HEK293 (cell line): ENCODE results near the gene UBE2V1.

ENCODE experiments used
- CTCF ChIA-PET: fragments of 350-600 bp; formaldehyde crosslinking; extraction: SDS; loops from one replicate; lab custom pipeline; 2021; ENCODE audit warnings: antibody characterized with exemption; lab: Yijun Ruan, JAX
- POLR2A ChIA-PET: fragments of 300-600 bp; formaldehyde crosslinking; extraction: SDS; loops from one replicate; lab custom pipeline; 2020; ENCODE audit warnings: antibody characterized with exemption, inconsistent platforms; lab: Yijun Ruan, JAX
- H3K27ac ChIP-seq: fragments of 200-500 bp; sonication (Bioruptor generic); 2 replicates; pipeline ENCODE4 v1.5.1; 2014; ENCODE audit warnings: low read depth, low read length, control low read depth, inconsistent platforms; ENCODE audit errors: extremely low read depth
- H3K36me3 ChIP-seq, 2 experiments: fragments of 200-500 bp in 1 of 2; sonication (Bioruptor generic) in 1 of 2; 1 replicate in 1 of 2; 2 replicates in 1 of 2; pipeline ENCODE4 v1.5.1; 2014 to 2017; ENCODE audit warnings: inconsistent platforms in 2 of 2, low read length in 2 of 2; ENCODE audit not compliant: control insufficient read depth in 2 of 2, insufficient read depth in 1 of 2
- H3K4me1 ChIP-seq: fragments of 200-500 bp; sonication (Bioruptor generic); 2 replicates; pipeline ENCODE4 v1.5.1; 2014; ENCODE audit warnings: mild to moderate bottlenecking, low read length, inconsistent platforms; ENCODE audit not compliant: control insufficient read depth, insufficient read depth
- H3K4me3 ChIP-seq: 2 replicates; pipeline ENCODE4 v1.5.1; 2011; ENCODE audit warnings: low read depth, mild to moderate bottlenecking, control low read depth, low read length, moderate library complexity
- H3K9me3 ChIP-seq: fragments of 200-500 bp; sonication (Bioruptor generic); 2 replicates; pipeline ENCODE4 v1.5.1; 2014; ENCODE audit warnings: low read depth, low read length, inconsistent platforms; ENCODE audit not compliant: control insufficient read depth, insufficient read depth
- ELK4 ChIP-seq: IDR thresholded peaks from 2 replicates; pipeline ENCODE4 v1.6.1; 2011; ENCODE audit warnings: mild to moderate bottlenecking, low read depth, low read length, borderline replicate concordance
- KLF10 ChIP-seq: fragments of 450-650 bp; IDR thresholded peaks from 2 replicates; pipeline ENCODE4 v1.5.1; 2018; ENCODE audit warnings: missing biosample characterization, mild to moderate bottlenecking, missing genetic modification characterization
- KLF8 ChIP-seq: fragments of 450-650 bp; formaldehyde crosslinking; IDR thresholded peaks from 2 replicates; pipeline ENCODE4 v1.5.1; 2016; ENCODE audit warnings: missing biosample characterization, missing genetic modification characterization
- SCRT1 ChIP-seq: fragments of 450-650 bp; formaldehyde crosslinking; IDR thresholded peaks from 2 replicates; pipeline ENCODE4 v1.5.1; 2016; ENCODE audit warnings: missing biosample characterization, missing genetic modification characterization, borderline replicate concordance
- SETDB1 ChIP-seq: IDR thresholded peaks from one replicate; pipeline ENCODE4 v1.6.1; 2017; ENCODE audit warnings: mild to moderate bottlenecking, low read length, moderate library complexity, mixed read lengths; ENCODE audit not compliant: insufficient read length
- SP7 ChIP-seq: fragments of 450-650 bp; formaldehyde crosslinking; IDR thresholded peaks from 2 replicates; pipeline ENCODE4 v1.5.1; 2016; ENCODE audit warnings: missing biosample characterization, missing genetic modification characterization
- ZEB2 ChIP-seq: fragments of 450-650 bp; formaldehyde crosslinking; IDR thresholded peaks from 2 replicates; pipeline ENCODE4 v1.5.1; 2016; ENCODE audit warnings: missing biosample characterization, missing genetic modification characterization
- ZFP41 ChIP-seq: fragments of 450-650 bp; formaldehyde crosslinking; IDR thresholded peaks from 2 replicates; pipeline ENCODE4 v1.5.1; 2016; ENCODE audit warnings: missing biosample characterization, missing genetic modification characterization, borderline replicate concordance
- ZFP69B ChIP-seq: fragments of 450-650 bp; formaldehyde crosslinking; IDR thresholded peaks from 2 replicates; pipeline ENCODE4 v1.5.1; 2016; ENCODE audit warnings: missing biosample characterization, missing genetic modification characterization
- ZIC2 ChIP-seq: fragments of 450-650 bp; formaldehyde crosslinking; IDR thresholded peaks from 2 replicates; pipeline ENCODE4 v1.5.1; 2016; ENCODE audit warnings: missing biosample characterization, missing genetic modification characterization
- ZNF112 ChIP-seq: fragments of 450-650 bp; formaldehyde crosslinking; IDR thresholded peaks from 2 replicates; pipeline ENCODE4 v1.5.0; 2017; ENCODE audit warnings: missing biosample characterization, missing genetic modification characterization
- ZNF132 ChIP-seq: fragments of 450-650 bp; formaldehyde crosslinking; IDR thresholded peaks from 2 replicates; pipeline ENCODE4 v1.5.1; 2017; ENCODE audit warnings: missing biosample characterization, missing genetic modification characterization, borderline replicate concordance
- ZNF174 ChIP-seq: fragments of 450-650 bp; formaldehyde crosslinking; IDR thresholded peaks from 2 replicates; pipeline ENCODE4 v1.5.0; 2017; ENCODE audit warnings: missing biosample characterization, mild to moderate bottlenecking, missing genetic modification characterization
- ZNF221 ChIP-seq: fragments of 450-650 bp; formaldehyde crosslinking; IDR thresholded peaks from 2 replicates; pipeline ENCODE4 v1.5.1; 2017; ENCODE audit warnings: missing biosample characterization, missing genetic modification characterization, borderline replicate concordance
- ZNF223 ChIP-seq: fragments of 450-650 bp; formaldehyde crosslinking; IDR thresholded peaks from 2 replicates; pipeline ENCODE4 v1.5.1; 2016; ENCODE audit warnings: missing biosample characterization, missing genetic modification characterization
- ZNF394 ChIP-seq: fragments of 450-650 bp; formaldehyde crosslinking; IDR thresholded peaks from 2 replicates; pipeline ENCODE4 v1.5.1; 2016; ENCODE audit warnings: missing biosample characterization, missing genetic modification characterization, mild to moderate bottlenecking, moderate library complexity, borderline replicate concordance
- ZNF398 ChIP-seq: fragments of 450-650 bp; formaldehyde crosslinking; IDR thresholded peaks from 2 replicates; pipeline ENCODE4 v1.5.1; 2017; ENCODE audit warnings: missing biosample characterization, missing genetic modification characterization
- ZNF558 ChIP-seq: fragments of 450-650 bp; formaldehyde crosslinking; IDR thresholded peaks from 2 replicates; pipeline ENCODE4 v1.5.1; 2016; ENCODE audit warnings: missing biosample characterization, missing genetic modification characterization
- ZNF560 ChIP-seq: fragments of 450-650 bp; formaldehyde crosslinking; IDR thresholded peaks from 2 replicates; pipeline ENCODE4 v1.5.1; 2017; ENCODE audit warnings: missing biosample characterization, missing genetic modification characterization, borderline replicate concordance
- ZNF610 ChIP-seq: fragments of 450-650 bp; formaldehyde crosslinking; IDR thresholded peaks from 2 replicates; pipeline ENCODE4 v1.5.1; 2016; ENCODE audit warnings: missing biosample characterization, missing genetic modification characterization, borderline replicate concordance
- ZNF645 ChIP-seq: fragments of 450-650 bp; formaldehyde crosslinking; IDR thresholded peaks from 2 replicates; pipeline ENCODE4; 2016; ENCODE audit warnings: missing biosample characterization, missing genetic modification characterization
- ZNF704 ChIP-seq: fragments of 450-650 bp; formaldehyde crosslinking; IDR thresholded peaks from 2 replicates; pipeline ENCODE4 v1.5.1; 2016; ENCODE audit warnings: missing biosample characterization, missing genetic modification characterization
- ZNF747 ChIP-seq: fragments of 450-650 bp; formaldehyde crosslinking; IDR thresholded peaks from 2 replicates; pipeline ENCODE4 v1.5.1; 2016; ENCODE audit warnings: missing biosample characterization, missing genetic modification characterization
- ZNF776 ChIP-seq: fragments of 450-650 bp; formaldehyde crosslinking; IDR thresholded peaks from 2 replicates; pipeline ENCODE4 v1.5.0; 2017; ENCODE audit warnings: missing biosample characterization, missing genetic modification characterization, borderline replicate concordance
- ZNF785 ChIP-seq: fragments of 450-650 bp; formaldehyde crosslinking; IDR thresholded peaks from 2 replicates; pipeline ENCODE4 v1.5.1; 2016; ENCODE audit warnings: missing biosample characterization, missing genetic modification characterization
- ZSCAN18 ChIP-seq: fragments of 450-650 bp; formaldehyde crosslinking; IDR thresholded peaks from 2 replicates; pipeline ENCODE4 v1.5.1; 2016; ENCODE audit warnings: missing biosample characterization, missing genetic modification characterization
- ZSCAN5A ChIP-seq: fragments of 450-650 bp; formaldehyde crosslinking; IDR thresholded peaks from 2 replicates; pipeline ENCODE4 v1.5.1; 2016; ENCODE audit warnings: missing biosample characterization, missing genetic modification characterization
- ZXDB ChIP-seq: fragments of 450-650 bp; formaldehyde crosslinking; IDR thresholded peaks from 2 replicates; pipeline ENCODE4 v1.5.1; 2016; ENCODE audit warnings: missing biosample characterization, missing genetic modification characterization

The UBE2V1 gene

GRCh38 chr20:50153500-50154377 lies 40.8 kb upstream of the UBE2V1 start, which contains the start of gene PEDS1 (continued):
- TF ChIP-seq ZSCAN5A (peak; percentile 59; the same call in 1 of the 2 replicates), ZXDB (tag by site-specific recombination) (peak; percentile 48), SP7 (tag by site-specific recombination) (peak; percentile 76), ZFP41 (tag by site-specific recombination) (no peak), ZNF704 (tag by site-specific recombination) (no peak)

- peaks cover 4% of the 10 kb centered on the region; the same call in 1 of the 2 replicates for H3K4me1 ChIP-seq
- ChIA-PET POLR2A (interaction anchor here (0.6 to 2.5 kb wide), 12 partner anchors 8 to 384 kb away, joined by 3 to 26 read pairs (median 8); no protein-coding TSS in a partner anchor), CTCF (interaction anchor here (1.0 to 3.8 kb wide), 11 partner anchors 9 to 174 kb away, joined by 3 to 44 read pairs (median 7); no protein-coding TSS in a partner anchor)
- peak overlapping the region; percentile 83 for H3K4me3 ChIP-seq
- peaks cover 0 to 35% of the 10 kb centered on the region in 2 experiments; a peak in 2 of 3 replicates for H3K36me3 ChIP-seq
- peak overlapping the region; percentile 83 for H3K27ac ChIP-seq
- H3K9me3 ChIP-seq = no peaks in the 10 kb centered on the region
- TF ChIP-seq SETDB1 (no peak), ZNF785 (no peak), ZNF221 (tag by site-specific recombination) (no peak), KLF10 (tag by site-specific recombination) (no peak), ZIC2 (tag by site-specific recombination) (no peak), ZNF558 (tag by site-specific recombination) (no peak), ZSCAN18 (tag by site-specific recombination) (no peak), ELK4 (no peak), ZNF174 (tag by site-specific recombination) (no peak), ZNF394 (no peak), ZNF645 (tag by site-specific recombination) (no peak), ZNF610 (no peak), ZNF112 (tag by site-specific recombination) (no peak), ZNF398 (no peak), ZNF223 (tag by site-specific recombination) (no peak), ZNF560 (no peak), ZNF747 (tag by site-specific recombination) (no peak), ZNF776 (tag by site-specific recombination) (no peak), ZNF132 (tag by site-specific recombination) (no peak), KLF8 (tag by site-specific recombination) (no peak), ZFP69B (tag by site-specific recombination) (peak; percentile 32; the same call in 1 of the 2 replicates), SCRT1 (tag by site-specific recombination) (no peak), ZEB2 (0 out of 2 replicates have a peak, but pooled peaks have one; percentile 11)
Observed at GRCh38 chr20:50153153-50153499, 40.2 kb upstream of the UBE2V1 start.
